HG03457 (cell line): ENCODE data around the gene EPHB3.

ENCODE experiments used
- ATAC-seq: cut with Tn5 transposase; IDR thresholded peaks from one replicate; pipeline ENCODE4 v1.9.1; 2021; ENCODE audit warnings: moderate number of reproducible peaks; ENCODE audit not compliant: unreplicated experiment

The EPHB3 gene

GRCh38 chr3:184563941-184564684 lies 2.5 kb downstream of the EPHB3 start:
- no peak for ATAC-seq

GRCh38 chr3:184564685-184565385 lies 3.2 kb downstream of the EPHB3 start:
- ATAC-seq = no peak

- no peak for ATAC-seq
Observed at GRCh38 chr3:184565421-184566211, 4.0 kb downstream of the EPHB3 start.

GRCh38 chr3:184566441-184567414 lies 5.1 kb downstream of the EPHB3 start:
- ATAC-seq = no peak

GRCh38 chr3:184567946-184568559 lies 6.5 kb downstream of the EPHB3 start:
- ATAC-seq = no peak

GRCh38 chr3:184568560-184568923 lies 7.0 kb downstream of the EPHB3 start:
- ATAC-seq = no peak

GRCh38 chr3:184568924-184569829 lies 7.6 kb downstream of the EPHB3 start:
- no peak for ATAC-seq

GRCh38 chr3:184570035-184570434 lies 8.4 kb downstream of the EPHB3 start:
- no peak for ATAC-seq

GRCh38 chr3:184570489-184570888 lies 8.9 kb downstream of the EPHB3 start:
- no peak for ATAC-seq

GRCh38 chr3:184571750-184572377 lies 10.3 kb downstream of the EPHB3 start:
- no peak for ATAC-seq

GRCh38 chr3:184572633-184573270 lies 11.2 kb downstream of the EPHB3 start:
- no peak for ATAC-seq

GRCh38 chr3:184574515-184575417 lies 13.2 kb downstream of the EPHB3 start:
- ATAC-seq = no peak

- no peak for ATAC-seq
Observed at GRCh38 chr3:184575701-184576100, 14.1 kb downstream of the EPHB3 start.

- no peak for ATAC-seq
Observed at GRCh38 chr3:184576457-184577240, 15.1 kb downstream of the EPHB3 start.

GRCh38 chr3:184577546-184577945 lies 16.0 kb downstream of the EPHB3 start:
- no peak for ATAC-seq

- ATAC-seq = no peak
Observed at GRCh38 chr3:184578218-184578617, 16.6 kb downstream of the EPHB3 start.
